ENCODE measurements around the gene ACSF2.
"Not testable (repeated sequence)": the region's sequence is repeated elsewhere in the genome, so short reads cannot be mapped to it uniquely, and the experiment has no call there.

DNA sequence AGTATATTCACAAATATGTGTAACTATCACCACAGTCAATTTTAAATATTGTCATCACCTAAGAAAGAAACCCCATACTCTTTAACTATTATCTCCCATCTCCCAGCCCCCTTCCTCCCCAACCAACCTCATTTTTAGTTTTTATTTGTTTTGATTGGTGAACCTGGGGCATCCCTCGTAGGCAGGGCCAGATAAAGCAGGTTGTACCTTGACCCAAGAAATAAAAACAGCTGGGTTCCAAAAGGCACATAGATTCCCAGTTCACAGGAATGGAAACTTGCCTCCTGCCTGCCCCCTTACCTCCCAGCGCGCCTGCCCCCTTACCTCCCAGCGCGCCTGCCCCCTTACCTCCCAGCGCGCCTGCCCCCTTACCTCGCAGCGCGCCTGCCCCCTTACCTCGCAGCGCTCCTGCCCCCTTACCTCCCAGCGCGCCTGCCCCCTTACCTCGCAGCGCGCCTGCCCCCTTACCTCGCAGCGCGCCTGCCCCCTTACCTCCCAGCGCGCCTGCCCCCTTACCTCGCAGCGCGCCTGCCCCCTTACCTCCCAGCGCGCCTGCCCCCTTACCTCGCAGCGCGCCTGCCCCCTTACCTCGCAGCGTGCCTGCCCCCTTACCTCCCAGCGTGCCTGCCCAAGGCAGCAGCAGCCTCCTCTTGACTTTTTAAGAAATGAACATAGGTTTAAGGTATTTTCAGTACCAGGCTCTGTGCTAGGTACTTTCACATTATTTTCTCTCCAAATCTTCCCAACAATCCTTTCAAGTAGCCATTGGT is 49.9 kb downstream of the ACSF2 start:
- TF ChIP-seq, protein P1, sequence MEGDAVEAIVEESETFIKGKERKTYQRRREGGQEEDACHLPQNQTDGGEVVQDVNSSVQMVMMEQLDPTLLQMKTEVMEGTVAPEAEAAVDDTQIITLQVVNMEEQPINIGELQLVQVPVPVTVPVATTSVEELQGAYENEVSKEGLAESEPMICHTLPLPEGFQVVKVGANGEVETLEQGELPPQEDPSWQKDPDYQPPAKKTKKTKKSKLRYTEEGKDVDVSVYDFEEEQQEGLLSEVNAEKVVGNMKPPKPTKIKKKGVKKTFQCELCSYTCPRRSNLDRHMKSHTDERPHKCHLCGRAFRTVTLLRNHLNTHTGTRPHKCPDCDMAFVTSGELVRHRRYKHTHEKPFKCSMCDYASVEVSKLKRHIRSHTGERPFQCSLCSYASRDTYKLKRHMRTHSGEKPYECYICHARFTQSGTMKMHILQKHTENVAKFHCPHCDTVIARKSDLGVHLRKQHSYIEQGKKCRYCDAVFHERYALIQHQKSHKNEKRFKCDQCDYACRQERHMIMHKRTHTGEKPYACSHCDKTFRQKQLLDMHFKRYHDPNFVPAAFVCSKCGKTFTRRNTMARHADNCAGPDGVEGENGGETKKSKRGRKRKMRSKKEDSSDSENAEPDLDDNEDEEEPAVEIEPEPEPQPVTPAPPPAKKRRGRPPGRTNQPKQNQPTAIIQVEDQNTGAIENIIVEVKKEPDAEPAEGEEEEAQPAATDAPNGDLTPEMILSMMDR (IDR thresholded peaks at IDR 0.05): not testable (repeated sequence)
- TF ChIP-seq EP300, POLR2A (IDR thresholded peaks at IDR 0.05): not testable (repeated sequence)

All from tibial nerve (tissue), 4 donors.